Subcutaneous abdominal adipose tissue (tissue), 5 donors: ENCODE data around the gene APLP1.

Experiments
- H3K27ac ChIP-seq: one replicate; pipeline ENCODE4 v1.7.0; 2013; ENCODE audit warnings: low read depth, mild to moderate bottlenecking, inconsistent platforms, low read length, moderate library complexity
- H3K27me3 ChIP-seq, 5 donors: one replicate each; pipeline ENCODE4 v1.7.0; 2013; ENCODE audit warnings: low read length in 5 of 5, inconsistent platforms in 1 of 5; ENCODE audit not compliant: control insufficient read depth in 5 of 5, insufficient read depth in 4 of 5
- H3K36me3 ChIP-seq, 5 donors: one replicate each; pipeline ENCODE4 v1.7.0; 2013; ENCODE audit warnings: low read length in 5 of 5; ENCODE audit not compliant: control insufficient read depth in 5 of 5, insufficient read depth in 5 of 5
- H3K4me1 ChIP-seq, 5 donors: one replicate each; pipeline ENCODE4 v1.7.0; 2013; ENCODE audit warnings: low read length in 5 of 5, mild to moderate bottlenecking in 3 of 5, moderate library complexity in 1 of 5; ENCODE audit not compliant: control insufficient read depth in 5 of 5, insufficient read depth in 5 of 5
- H3K4me3 ChIP-seq, 5 donors: one replicate each; pipeline ENCODE4 v1.7.0; 2013; ENCODE audit warnings: low read length in 5 of 5, low read depth in 1 of 5
- H3K9ac ChIP-seq, 5 donors: one replicate each; pipeline ENCODE4 v1.7.0; 2013; ENCODE audit warnings: low read length in 5 of 5, mild to moderate bottlenecking in 4 of 5, moderate library complexity in 3 of 5
- H3K9me3 ChIP-seq, 5 donors: one replicate each; pipeline ENCODE4 v1.7.0; 2013; ENCODE audit warnings: low read length in 5 of 5; ENCODE audit not compliant: control insufficient read depth in 5 of 5
- donor health status: healthy.
- donor health status: healthy.
- donor health status: healthy.
- donor health status: healthy.
- donor health status: healthy.

Gene APLP1

GRCh38 chr19:35874392-35874930 lies 6.1 kb downstream of the APLP1 start:
- Histone ChIP-seq H3K9ac (no peak overlapping the region), H3K36me3 (no peaks in the 10 kb centered on the region), H3K27ac (no peak overlapping the region), H3K4me3 (no peak overlapping the region), H3K27me3 (peaks cover 0 to 35% (median 25%) of the 10 kb centered on the region in 5 donors), H3K9me3 (no peaks in the 10 kb centered on the region), H3K4me1 (peaks cover 0 to 9% (median 8%) of the 10 kb centered on the region in 5 donors)

GRCh38 chr19:35879068-35879467 lies 10.7 kb downstream of the APLP1 start:
- H3K27ac ChIP-seq: no peak overlapping the region
- no peaks in the 10 kb centered on the region for H3K9me3 ChIP-seq
- H3K9ac ChIP-seq: no peak overlapping the region
- H3K36me3 ChIP-seq: no peaks in the 10 kb centered on the region
- H3K27me3 ChIP-seq: peaks cover 0 to 9% (median 0%) of the 10 kb centered on the region in 5 donors
- peaks cover 0 to 3% (median 0%) of the 10 kb centered on the region in 5 donors for H3K4me1 ChIP-seq
- no peak overlapping the region for H3K4me3 ChIP-seq

- Histone ChIP-seq H3K27ac (no peak overlapping the region), H3K4me1 (peaks cover 0 to 3% (median 0%) of the 10 kb centered on the region in 5 donors), H3K36me3 (no peaks in the 10 kb centered on the region), H3K4me3 (no peak overlapping the region), H3K9ac (no peak overlapping the region), H3K9me3 (no peaks in the 10 kb centered on the region), H3K27me3 (peaks cover 0 to 9% (median 0%) of the 10 kb centered on the region in 5 donors)
Observed at GRCh38 chr19:35879770-35880317, 11.5 kb downstream of the APLP1 start.

GRCh38 chr19:35882114-35882832 lies 13.9 kb downstream of the APLP1 start:
- Histone ChIP-seq H3K4me1 (peaks cover 0 to 3% (median 0%) of the 10 kb centered on the region in 5 donors), H3K9ac (no peak overlapping the region), H3K4me3 (no peak overlapping the region), H3K9me3 (no peaks in the 10 kb centered on the region), H3K27ac (no peak overlapping the region), H3K27me3 (peaks cover 0 to 9% (median 0%) of the 10 kb centered on the region in 5 donors), H3K36me3 (peaks cover 0 to 5% (median 4%) of the 10 kb centered on the region in 5 donors)

GRCh38 chr19:35883882-35884281 lies 15.5 kb downstream of the APLP1 start:
- H3K4me3 ChIP-seq: no peak overlapping the region
- peaks cover 0 to 2% (median 0%) of the 10 kb centered on the region in 5 donors for H3K27me3 ChIP-seq
- no peak overlapping the region for H3K9ac ChIP-seq
- H3K4me1 ChIP-seq: peaks cover 0 to 3% (median 0%) of the 10 kb centered on the region in 5 donors
- H3K9me3 ChIP-seq: no peaks in the 10 kb centered on the region
- no peak overlapping the region for H3K27ac ChIP-seq
- H3K36me3 ChIP-seq: peaks cover 0 to 20% (median 16%) of the 10 kb centered on the region in 5 donors

- Histone ChIP-seq H3K27me3 (no peaks in the 10 kb centered on the region), H3K36me3 (peaks cover 0 to 34% (median 29%) of the 10 kb centered on the region in 5 donors), H3K27ac (no peak overlapping the region), H3K9me3 (no peaks in the 10 kb centered on the region), H3K9ac (no peak overlapping the region), H3K4me1 (no peaks in the 10 kb centered on the region), H3K4me3 (no peak overlapping the region)
Observed at GRCh38 chr19:35885225-35885738, 16.9 kb downstream of the APLP1 start.

- Histone ChIP-seq H3K4me3 (no peak overlapping the region), H3K27me3 (no peaks in the 10 kb centered on the region), H3K4me1 (no peaks in the 10 kb centered on the region), H3K9me3 (no peaks in the 10 kb centered on the region), H3K27ac (no peak overlapping the region), H3K9ac (no peak overlapping the region), H3K36me3 (peaks cover 1 to 40% (median 36%) of the 10 kb centered on the region in 5 donors)
Observed at GRCh38 chr19:35885904-35886303, 17.5 kb downstream of the APLP1 start.

- peaks cover 4 to 50% (median 38%) of the 10 kb centered on the region in 5 donors for H3K36me3 ChIP-seq
- no peak overlapping the region for H3K27ac ChIP-seq
- no peaks in the 10 kb centered on the region for H3K27me3 ChIP-seq
- H3K4me1 ChIP-seq: no peaks in the 10 kb centered on the region
- no peak overlapping the region for H3K4me3 ChIP-seq
- no peaks in the 10 kb centered on the region for H3K9me3 ChIP-seq
- no peak overlapping the region for H3K9ac ChIP-seq
Observed at GRCh38 chr19:35887197-35887596, 18.8 kb downstream of the APLP1 start.

GRCh38 chr19:35888398-35888797 lies 20.0 kb downstream of the APLP1 start:
- Histone ChIP-seq H3K9me3 (no peaks in the 10 kb centered on the region), H3K9ac (no peak overlapping the region), H3K4me1 (no peaks in the 10 kb centered on the region), H3K27me3 (no peaks in the 10 kb centered on the region), H3K27ac (no peak overlapping the region), H3K4me3 (no peak overlapping the region), H3K36me3 (peaks cover 7 to 61% (median 49%) of the 10 kb centered on the region in 5 donors)
